NT2/D1 (cell line): ENCODE data around the gene TMEM52.

Experiments
- DNase-seq: peaks from one replicate; pipeline ENCODE4 v3.0.0-alpha.2; 2011; ENCODE audit warnings: low read depth, low spot score
- H3K27me3 ChIP-seq: 2 replicates; pipeline ENCODE4 v1.6.0; 2011; ENCODE audit warnings: mild to moderate bottlenecking; ENCODE audit not compliant: insufficient read length, insufficient read depth
- H3K36me3 ChIP-seq: 2 replicates; pipeline ENCODE4 v1.6.1; 2011; ENCODE audit warnings: mild to moderate bottlenecking, low read length, mixed read lengths; ENCODE audit not compliant: insufficient read depth, insufficient read length
- H3K4me1 ChIP-seq: 2 replicates; pipeline ENCODE4 v1.5.1; 2011; ENCODE audit not compliant: insufficient read depth, insufficient read length
- H3K4me3 ChIP-seq: 2 replicates; pipeline ENCODE4 v1.5.1; 2011; ENCODE audit warnings: low read depth; ENCODE audit not compliant: insufficient read length
- H3K9ac ChIP-seq: 2 replicates; pipeline ENCODE4 v1.6.0; 2011; ENCODE audit warnings: low read depth; ENCODE audit not compliant: insufficient read length
- H3K9me3 ChIP-seq: 2 replicates; pipeline ENCODE4 v1.5.1; 2011; ENCODE audit warnings: mild to moderate bottlenecking, low read length; ENCODE audit not compliant: insufficient read depth
- SUZ12 ChIP-seq: IDR thresholded peaks from 2 replicates; pipeline ENCODE4 v1.6.1; 2011; ENCODE audit not compliant: insufficient read length, insufficient read depth; ENCODE audit errors: extremely low read depth
- YY1 ChIP-seq: IDR thresholded peaks from 2 replicates; pipeline ENCODE4 v1.6.1; 2011; ENCODE audit not compliant: insufficient read length, insufficient read depth
- ZNF274 ChIP-seq: IDR thresholded peaks from 2 replicates; pipeline ENCODE4 v1.6.1; 2011; ENCODE audit warnings: mild to moderate bottlenecking, low read depth, low read length

TMEM52 gene

GRCh38 chr1:1918901-1919303 lies at the start of gene TMEM52:
Gene TMEM52 (minus strand): TSS chr1:1919279. CDS start chr1:1919265, 14 bp downstream.
- no peaks in the 10 kb centered on the region for H3K9me3 ChIP-seq
- peak within 1 kb of the TSS; percentile 61 for H3K4me3 ChIP-seq
- H3K9ac ChIP-seq: peak within 1 kb of the TSS; percentile 77
- peaks cover 33% of the 10 kb centered on the region for H3K4me1 ChIP-seq
- H3K36me3 ChIP-seq: no peaks in the 10 kb centered on the region
- DNase-seq: no peak
- no peak for TF ChIP-seq SUZ12
- TF ChIP-seq ZNF274: no peak
- no peak for TF ChIP-seq YY1
- H3K27me3 ChIP-seq: no peaks in the 10 kb centered on the region

- H3K27me3 ChIP-seq: no peaks in the 10 kb centered on the region
- H3K4me3 ChIP-seq: no peak overlapping the region
- H3K36me3 ChIP-seq: no peaks in the 10 kb centered on the region
- TF ChIP-seq ZNF274 (no peak), SUZ12 (no peak), YY1 (no peak)
- no peaks in the 10 kb centered on the region for H3K9me3 ChIP-seq
- H3K9ac ChIP-seq: no peak overlapping the region
- DNase-seq: no peak
- peaks cover under 1% of the 10 kb centered on the region for H3K4me1 ChIP-seq
Measured at GRCh38 chr1:1967879-1968278, 48.8 kb upstream of the TMEM52 start.

- no peaks in the 10 kb centered on the region for H3K9me3 ChIP-seq
- H3K4me3 ChIP-seq: no peak overlapping the region
- no peak overlapping the region for H3K9ac ChIP-seq
- no peaks in the 10 kb centered on the region for H3K4me1 ChIP-seq
- no peaks in the 10 kb centered on the region for H3K36me3 ChIP-seq
- TF ChIP-seq YY1 (no peak), SUZ12 (no peak), ZNF274 (no peak)
- DNase-seq: no peak
- H3K27me3 ChIP-seq: no peaks in the 10 kb centered on the region
Measured at GRCh38 chr1:1967151-1967550, 48.1 kb upstream of the TMEM52 start.

- H3K4me3 ChIP-seq: no peak overlapping the region
- no peak overlapping the region for H3K9ac ChIP-seq
- peaks cover 3% of the 10 kb centered on the region for H3K4me1 ChIP-seq
- TF ChIP-seq YY1 (no peak), ZNF274 (no peak), SUZ12 (no peak)
- DNase-seq: no peak
- no peaks in the 10 kb centered on the region for H3K9me3 ChIP-seq
- H3K36me3 ChIP-seq: no peaks in the 10 kb centered on the region
- H3K27me3 ChIP-seq: no peaks in the 10 kb centered on the region
Measured at GRCh38 chr1:1966071-1966740, 47.1 kb upstream of the TMEM52 start.

GRCh38 chr1:1965546-1965945 lies 46.5 kb upstream of the TMEM52 start:
- H3K4me1 ChIP-seq: peaks cover 3% of the 10 kb centered on the region
- no peaks in the 10 kb centered on the region for H3K9me3 ChIP-seq
- no peak for DNase-seq
- no peak for TF ChIP-seq ZNF274
- no peak for TF ChIP-seq SUZ12
- no peak for TF ChIP-seq YY1
- no peaks in the 10 kb centered on the region for H3K27me3 ChIP-seq
- H3K9ac ChIP-seq: no peak overlapping the region
- no peak overlapping the region for H3K4me3 ChIP-seq
- H3K36me3 ChIP-seq: no peaks in the 10 kb centered on the region

- no peaks in the 10 kb centered on the region for H3K9me3 ChIP-seq
- H3K36me3 ChIP-seq: no peaks in the 10 kb centered on the region
- H3K9ac ChIP-seq: no peak overlapping the region
- TF ChIP-seq YY1 (no peak), ZNF274 (no peak), SUZ12 (no peak)
- no peak for DNase-seq
- H3K27me3 ChIP-seq: no peaks in the 10 kb centered on the region
- H3K4me1 ChIP-seq: peaks cover 3% of the 10 kb centered on the region
- H3K4me3 ChIP-seq: no peak overlapping the region
Measured at GRCh38 chr1:1964811-1965210, 45.7 kb upstream of the TMEM52 start.

GRCh38 chr1:1963570-1963969 lies 44.5 kb upstream of the TMEM52 start:
- no peaks in the 10 kb centered on the region for H3K27me3 ChIP-seq
- peaks cover 3% of the 10 kb centered on the region for H3K4me1 ChIP-seq
- no peak overlapping the region for H3K4me3 ChIP-seq
- no peak for DNase-seq
- no peak for TF ChIP-seq ZNF274
- TF ChIP-seq SUZ12: no peak
- no peak for TF ChIP-seq YY1
- no peaks in the 10 kb centered on the region for H3K9me3 ChIP-seq
- no peaks in the 10 kb centered on the region for H3K36me3 ChIP-seq
- H3K9ac ChIP-seq: no peak overlapping the region

GRCh38 chr1:1962752-1963151 lies 43.7 kb upstream of the TMEM52 start:
- no peaks in the 10 kb centered on the region for H3K9me3 ChIP-seq
- no peak overlapping the region for H3K9ac ChIP-seq
- H3K4me3 ChIP-seq: no peak overlapping the region
- H3K4me1 ChIP-seq: peaks cover 3% of the 10 kb centered on the region
- no peak for DNase-seq
- no peaks in the 10 kb centered on the region for H3K36me3 ChIP-seq
- TF ChIP-seq ZNF274: no peak
- no peak for TF ChIP-seq YY1
- no peak for TF ChIP-seq SUZ12
- H3K27me3 ChIP-seq: no peaks in the 10 kb centered on the region
